Osteoblast (primary cell): ENCODE measurements around the gene PODXL2. TPM values are rescaled to one million over a fixed set of nuclear protein-coding genes. Genes with fewer than 3 reads are reported as not detected.
A peak's percentile ranks its signal among the peaks of the same experiment; 100 is the strongest.

Experiments
- DNase-seq: peaks from one replicate; pipeline ENCODE4 v3.0.0; 2011; ENCODE audit warnings: low spot score, mixed read lengths; ENCODE audit not compliant: insufficient read length; ENCODE audit errors: missing footprints
- H2AFZ ChIP-seq: 2 replicates; pipeline ENCODE4 v1.6.0; 2011; ENCODE audit warnings: mild to moderate bottlenecking, low read length
- H3K27ac ChIP-seq: 2 replicates; pipeline ENCODE4 v1.5.1; 2011; ENCODE audit warnings: mild to moderate bottlenecking, low read depth, low read length, moderate library complexity
- H3K27me3 ChIP-seq: 2 replicates; pipeline ENCODE4 v1.6.0; 2012; ENCODE audit warnings: mild to moderate bottlenecking, control low read depth, inconsistent platforms, low read length, moderate library complexity; ENCODE audit not compliant: insufficient read depth
- H3K36me3 ChIP-seq: 2 replicates; pipeline ENCODE4 v1.5.1; 2011; ENCODE audit warnings: mild to moderate bottlenecking, low read length, control low read depth, moderate library complexity; ENCODE audit not compliant: insufficient read depth
- H3K4me1 ChIP-seq: 2 replicates; pipeline ENCODE4 v1.5.1; 2011; ENCODE audit warnings: mild to moderate bottlenecking, low read length, control low read depth, moderate library complexity; ENCODE audit not compliant: insufficient read depth
- H3K4me2 ChIP-seq: 2 replicates; pipeline ENCODE4 v1.6.0; 2011; ENCODE audit warnings: mild to moderate bottlenecking, low read length; ENCODE audit not compliant: insufficient read depth
- H3K4me3 ChIP-seq: fragments of 200-600 bp; sonication (generic); 3 replicates; pipeline ENCODE4 v1.5.1; 2012; ENCODE audit warnings: mild to moderate bottlenecking, low read length, inconsistent platforms; ENCODE audit not compliant: insufficient read depth
- H3K79me2 ChIP-seq: 2 replicates; pipeline ENCODE4 v1.6.0; 2012; ENCODE audit warnings: mild to moderate bottlenecking, low read length, control low read depth, inconsistent platforms; ENCODE audit not compliant: insufficient read depth
- H3K9me3 ChIP-seq: 2 replicates; pipeline ENCODE4 v1.5.1; 2011; ENCODE audit warnings: low read depth, low read length, control low read depth
- H4K20me1 ChIP-seq: 2 replicates; pipeline ENCODE4 v1.6.0; 2012; ENCODE audit warnings: mild to moderate bottlenecking, low read length, control low read depth; ENCODE audit not compliant: insufficient read depth
- CTCF ChIP-seq: IDR thresholded peaks from 2 replicates; pipeline ENCODE4 v1.5.1; 2011; ENCODE audit warnings: mild to moderate bottlenecking, low read depth, low read length, moderate library complexity; ENCODE audit errors: extremely low read depth
- total RNA-seq: library from RNA; depleted of rRNA; stranded (reverse); fragments of >200 nt; gene quantifications from 2 replicates; pipeline ENCODE4 v1.2.3, GENCODE V29; 2012

Gene PODXL2
- total RNA-seq, 1 donor: 0.36 TPM

DNA sequence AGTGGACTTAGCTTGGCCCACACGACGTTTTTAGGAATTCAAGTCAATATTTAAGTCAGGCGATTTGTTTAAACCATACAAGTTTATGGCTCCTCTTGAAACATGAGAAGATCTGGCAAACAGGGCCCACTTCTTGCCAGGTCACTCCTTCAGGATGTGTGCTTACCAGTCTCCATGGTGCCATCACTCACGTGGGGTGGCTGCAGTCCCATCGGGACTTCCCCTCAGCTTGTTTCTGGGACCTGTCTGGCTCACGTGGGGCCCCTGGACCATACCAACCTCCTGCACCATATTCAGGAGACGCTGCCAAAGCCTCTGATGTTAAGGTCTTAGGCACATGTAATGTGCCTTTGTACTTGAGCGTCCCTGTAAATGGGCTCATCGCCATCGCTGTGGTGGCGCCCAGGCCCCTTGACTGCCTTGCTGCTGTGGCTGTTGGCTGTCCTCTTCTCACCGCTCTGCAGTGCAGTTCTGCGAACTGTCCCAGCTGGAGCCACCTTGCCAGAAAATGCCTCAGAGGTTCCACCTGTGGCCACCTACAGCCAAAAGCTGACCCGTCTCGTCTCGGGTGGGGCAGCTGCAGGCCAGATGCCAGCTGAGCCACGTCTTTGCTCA lies 21.9 kb upstream of the PODXL2 start:
- no peak for TF ChIP-seq CTCF
- peak; percentile 29 for DNase-seq
- Histone ChIP-seq H3K27ac (no peak overlapping the region), H4K20me1 (no peaks in the 10 kb centered on the region), H3K9me3 (no peaks in the 10 kb centered on the region), H3K4me2 (no peak overlapping the region), H3K36me3 (peaks cover 40% of the 10 kb centered on the region), H3K79me2 (peaks cover 2% of the 10 kb centered on the region), H3K27me3 (no peaks in the 10 kb centered on the region), H3K4me1 (no peaks in the 10 kb centered on the region), H2AFZ (no peak overlapping the region), H3K4me3 (no peak overlapping the region)

DNA sequence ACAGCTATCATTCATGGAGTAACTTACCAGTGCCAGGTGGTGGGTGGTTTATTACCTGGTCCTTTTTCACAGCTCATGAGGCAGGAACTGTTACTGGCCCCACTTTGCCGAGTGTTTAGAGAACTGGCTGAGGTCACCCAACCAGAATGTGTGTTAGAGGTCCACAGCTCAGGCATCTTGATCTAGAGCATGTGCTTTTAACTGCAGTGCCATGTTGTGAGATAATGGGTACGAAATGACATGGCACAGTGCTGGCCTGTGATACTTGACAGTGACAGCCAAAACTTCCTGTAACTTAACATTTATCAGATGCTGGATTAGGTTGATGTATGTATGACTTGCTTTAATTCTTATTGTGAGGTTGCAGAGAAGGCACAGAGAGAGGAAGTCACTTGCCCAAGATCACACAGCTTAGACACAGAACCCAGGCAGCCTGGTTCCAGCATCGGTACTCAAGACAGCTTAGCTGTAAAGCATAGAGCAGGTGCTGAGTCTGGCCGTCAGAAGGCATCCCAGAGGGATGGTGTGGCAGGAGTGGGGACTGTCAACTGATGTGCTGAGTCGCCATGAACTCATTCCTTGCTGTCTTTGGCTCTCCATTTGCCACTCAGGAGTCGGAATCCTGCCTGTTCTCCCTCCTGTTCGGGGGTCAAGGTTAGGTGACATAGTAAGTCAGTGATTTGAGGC lies 21.2 kb upstream of the PODXL2 start:
- no peak for TF ChIP-seq CTCF
- no peaks in the 10 kb centered on the region for H4K20me1 ChIP-seq
- no peak overlapping the region for H3K27ac ChIP-seq

DNA sequence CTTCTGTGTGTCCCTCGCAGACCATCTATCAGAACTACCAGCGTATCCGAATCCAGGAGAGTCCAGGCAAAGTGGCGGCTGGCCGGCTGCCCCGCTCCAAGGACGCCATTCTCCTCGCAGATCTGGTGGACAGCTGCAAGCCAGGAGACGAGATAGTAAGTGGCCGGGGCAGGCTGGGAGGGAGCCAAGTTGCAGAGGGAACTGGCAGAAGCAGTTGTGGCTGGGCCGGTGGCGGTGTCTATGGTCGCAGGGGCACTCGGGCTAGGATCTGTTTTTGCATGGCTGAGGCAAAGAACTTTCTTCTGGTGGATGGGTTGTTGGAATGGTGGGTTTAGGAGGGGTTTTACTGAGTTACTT lies 20.6 kb upstream of the PODXL2 start:
- Histone ChIP-seq H3K36me3 (peaks cover 40% of the 10 kb centered on the region), H3K9me3 (no peaks in the 10 kb centered on the region), H3K79me2 (no peaks in the 10 kb centered on the region), H3K4me2 (no peak overlapping the region), H3K4me1 (peaks cover 5% of the 10 kb centered on the region), H2AFZ (no peak overlapping the region), H3K27me3 (no peaks in the 10 kb centered on the region), H3K4me3 (no peak overlapping the region), H4K20me1 (no peaks in the 10 kb centered on the region), H3K27ac (no peak overlapping the region)
- DNase-seq: peak; percentile 47
- TF ChIP-seq CTCF: no peak

More for the DNA sequence above, 21.2 kb upstream of the PODXL2 start:
- Histone ChIP-seq H3K36me3 (peaks cover 40% of the 10 kb centered on the region), H3K9me3 (no peaks in the 10 kb centered on the region), H3K4me3 (no peak overlapping the region), H3K79me2 (no peaks in the 10 kb centered on the region), H3K4me2 (no peak overlapping the region), H3K4me1 (peaks cover under 1% of the 10 kb centered on the region), H2AFZ (no peak overlapping the region), H3K27me3 (no peaks in the 10 kb centered on the region)
- peak; percentile 65 for DNase-seq

DNA sequence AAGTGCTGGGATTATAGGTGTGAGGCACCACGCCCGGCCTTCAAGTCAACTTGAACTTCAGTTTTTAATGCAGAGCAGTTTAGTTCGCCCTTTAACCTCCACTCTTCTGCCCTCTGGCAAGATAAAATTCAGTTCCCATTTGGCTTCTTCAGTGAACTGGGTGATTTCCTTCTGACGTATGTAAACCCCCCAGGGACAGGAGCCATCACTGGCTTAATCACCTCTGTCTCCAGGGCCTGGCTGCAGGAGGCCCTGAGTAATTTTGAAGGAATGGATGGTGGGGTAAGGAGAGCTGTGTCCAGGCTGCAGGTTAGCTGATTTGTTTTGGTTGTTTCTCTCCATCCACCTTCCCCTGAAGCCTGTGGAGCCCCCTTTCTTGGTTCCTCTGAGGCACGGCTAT lies 18.9 kb upstream of the PODXL2 start:
- peak; percentile 81 for DNase-seq
- Histone ChIP-seq H3K4me2 (no peak overlapping the region), H2AFZ (no peak overlapping the region), H4K20me1 (no peaks in the 10 kb centered on the region), H3K27ac (no peak overlapping the region), H3K79me2 (no peaks in the 10 kb centered on the region), H3K4me3 (no peak overlapping the region), H3K36me3 (peaks cover 42% of the 10 kb centered on the region), H3K4me1 (peaks cover 11% of the 10 kb centered on the region), H3K9me3 (no peaks in the 10 kb centered on the region), H3K27me3 (no peaks in the 10 kb centered on the region)
- TF ChIP-seq CTCF: no peak
